Endothelial cell (in vitro differentiated cells): ENCODE measurements around the gene NYNRIN. TPM values are rescaled to one million over a fixed set of nuclear protein-coding genes. Genes with fewer than 3 reads are reported as not detected.

ENCODE experiments used
- DNase-seq: peaks from one replicate; pipeline ENCODE4 v3.0.0; 2021; ENCODE audit warnings: low spot score
- H3K27ac Mint-ChIP-seq: one replicate; pipeline ENCODE4 v1.8.0; 2021; ENCODE audit warnings: mixed read lengths, inconsistent platforms; ENCODE audit not compliant: unreplicated experiment
- H3K27me3 Mint-ChIP-seq: one replicate; pipeline ENCODE4 v1.8.0; 2021; ENCODE audit warnings: mild to moderate bottlenecking, moderate library complexity, mixed read lengths, inconsistent platforms; ENCODE audit not compliant: unreplicated experiment
- H3K36me3 Mint-ChIP-seq: one replicate; pipeline ENCODE4 v1.8.0; 2021; ENCODE audit warnings: mild to moderate bottlenecking, low read depth, mixed read lengths, inconsistent platforms; ENCODE audit not compliant: unreplicated experiment
- H3K4me1 Mint-ChIP-seq: one replicate; pipeline ENCODE4 v1.8.0; 2021; ENCODE audit warnings: mild to moderate bottlenecking, mixed read lengths, inconsistent platforms; ENCODE audit not compliant: unreplicated experiment
- H3K4me3 Mint-ChIP-seq: one replicate; pipeline ENCODE4 v1.8.0; 2021; ENCODE audit warnings: mild to moderate bottlenecking, mixed read lengths, inconsistent platforms; ENCODE audit not compliant: unreplicated experiment
- H3K9me3 Mint-ChIP-seq: one replicate; pipeline ENCODE4 v1.8.0; 2021; ENCODE audit warnings: mixed read lengths, inconsistent platforms; ENCODE audit not compliant: unreplicated experiment
- CTCF ChIP-seq: fragments of 200-600 bp; sonication (generic); IDR thresholded peaks from one replicate; pipeline ENCODE4 v1.5.0; 2021; ENCODE audit warnings: antibody characterized with exemption; ENCODE audit not compliant: unreplicated experiment
- total RNA-seq: library from RNA; stranded (reverse); fragmentation: NEBNext Ultra II Directional; extraction: Animal tissue kit (Norgen Biotek cat#: 25700); gene quantifications from one replicate; pipeline ENCODE4 v1.2.1, GENCODE V29; 2021; ENCODE audit not compliant: unreplicated experiment

Gene NYNRIN
- total RNA-seq, 1 donor from 2014 or later: 49.0 TPM

DNA sequence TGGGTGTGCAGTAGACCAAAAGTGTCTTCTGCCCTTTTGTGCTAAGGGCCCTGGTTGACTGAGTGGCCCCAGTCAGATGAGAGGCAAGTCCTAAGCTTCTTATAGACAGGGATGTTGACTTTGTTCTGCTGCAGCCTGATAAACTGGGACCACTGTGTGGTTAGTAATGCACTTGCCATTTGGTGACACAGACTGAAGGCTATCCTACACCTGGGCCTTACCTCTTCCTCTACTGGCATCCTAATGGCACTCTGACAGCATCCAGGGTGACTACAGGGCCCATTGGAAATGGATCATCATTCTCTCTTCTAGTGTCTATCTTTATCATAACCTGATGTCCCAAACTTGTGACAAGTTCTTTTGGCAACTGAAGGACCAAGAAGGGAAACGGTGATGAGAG is 40.5 kb downstream of the NYNRIN start:
- Mint-ChIP-seq H3K9me3 (no peaks in the 10 kb centered on the region), H3K36me3 (peaks cover 43% of the 10 kb centered on the region), H3K4me3 (no peak overlapping the region), H3K27me3 (peaks cover 13% of the 10 kb centered on the region), H3K27ac (peak overlapping the region; percentile 70), H3K4me1 (peaks cover 38% of the 10 kb centered on the region)
- no peak for TF ChIP-seq CTCF
- no peak for DNase-seq

DNA sequence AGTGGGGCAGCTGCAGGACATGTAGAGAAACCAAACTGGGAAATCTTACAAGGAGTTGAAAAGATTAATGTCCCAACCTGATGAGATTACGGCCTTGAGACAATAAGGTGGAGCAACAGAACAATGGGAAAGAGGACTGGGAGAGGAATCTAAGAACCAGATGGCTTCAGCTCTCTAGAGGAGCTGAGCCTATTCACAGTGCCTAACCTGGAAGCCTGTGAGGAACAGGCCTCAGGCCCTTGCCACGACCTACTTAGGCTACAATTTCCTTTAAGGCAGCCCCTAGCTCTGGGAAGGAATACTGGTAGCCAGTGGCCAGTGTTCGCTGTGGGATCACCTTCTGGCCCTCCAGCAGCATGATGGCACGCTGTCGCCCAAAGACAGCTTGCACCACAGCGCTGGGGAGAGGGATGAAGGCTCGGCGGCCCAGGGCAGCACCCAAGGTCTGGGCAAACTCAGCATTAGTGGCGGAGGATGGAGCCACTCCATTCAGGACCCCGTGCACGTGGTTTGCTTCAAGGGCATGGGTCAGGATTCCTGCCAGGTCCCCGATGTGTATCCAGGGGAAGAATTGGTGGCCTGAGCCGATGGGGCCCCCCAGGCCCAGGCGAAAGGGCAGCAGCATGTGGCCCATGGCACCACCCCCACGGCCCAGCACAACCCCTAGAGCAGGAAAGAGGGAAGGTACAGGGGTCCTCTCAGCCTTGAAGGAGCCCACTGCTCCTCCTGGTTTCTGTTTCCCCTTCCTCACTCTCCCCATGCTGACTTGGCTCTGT is 41.2 kb downstream of the NYNRIN start:
- peaks cover 46% of the 10 kb centered on the region for H3K36me3 Mint-ChIP-seq
- H3K9me3 Mint-ChIP-seq: no peaks in the 10 kb centered on the region
- no peak for DNase-seq
- TF ChIP-seq CTCF: no peak
- peak overlapping the region; percentile 70 for H3K27ac Mint-ChIP-seq
- no peak overlapping the region for H3K4me3 Mint-ChIP-seq
- peaks cover 38% of the 10 kb centered on the region for H3K4me1 Mint-ChIP-seq
- H3K27me3 Mint-ChIP-seq: peaks cover 13% of the 10 kb centered on the region

GRCh38 chr14:24440606-24441399 is 42.0 kb downstream of the NYNRIN start:
- Mint-ChIP-seq H3K36me3 (peaks cover 41% of the 10 kb centered on the region), H3K27me3 (peaks cover 13% of the 10 kb centered on the region), H3K4me1 (peaks cover 37% of the 10 kb centered on the region), H3K4me3 (peak overlapping the region; percentile 91), H3K9me3 (no peaks in the 10 kb centered on the region), H3K27ac (peak overlapping the region; percentile 18)
- no peak for TF ChIP-seq CTCF
- no peak for DNase-seq

DNA sequence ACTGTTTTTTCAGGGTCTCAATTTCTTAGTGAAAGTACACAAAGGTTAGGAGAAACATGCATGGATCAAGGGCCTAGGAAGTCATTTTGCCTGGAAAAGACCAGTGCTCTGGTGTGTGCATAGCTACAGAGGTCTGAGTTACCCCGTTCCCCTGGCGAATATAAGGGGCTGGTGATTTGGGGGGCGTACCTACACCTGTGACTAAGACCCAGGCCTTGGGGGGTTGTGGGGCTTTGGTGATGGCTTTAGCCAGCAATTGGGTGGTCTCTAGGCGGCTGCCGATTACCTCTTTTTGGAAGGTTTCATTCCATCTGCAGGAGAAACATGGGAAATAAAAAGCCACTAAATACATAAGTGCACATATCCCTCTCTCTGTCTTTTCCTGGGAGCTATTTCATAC is 42.7 kb downstream of the NYNRIN start:
- Mint-ChIP-seq H3K36me3 (peaks cover 39% of the 10 kb centered on the region), H3K4me1 (peaks cover 34% of the 10 kb centered on the region), H3K9me3 (no peaks in the 10 kb centered on the region), H3K27ac (peak overlapping the region; percentile 62), H3K4me3 (peak overlapping the region; percentile 91), H3K27me3 (peaks cover 13% of the 10 kb centered on the region)
- TF ChIP-seq CTCF: no peak
- no peak for DNase-seq

DNA sequence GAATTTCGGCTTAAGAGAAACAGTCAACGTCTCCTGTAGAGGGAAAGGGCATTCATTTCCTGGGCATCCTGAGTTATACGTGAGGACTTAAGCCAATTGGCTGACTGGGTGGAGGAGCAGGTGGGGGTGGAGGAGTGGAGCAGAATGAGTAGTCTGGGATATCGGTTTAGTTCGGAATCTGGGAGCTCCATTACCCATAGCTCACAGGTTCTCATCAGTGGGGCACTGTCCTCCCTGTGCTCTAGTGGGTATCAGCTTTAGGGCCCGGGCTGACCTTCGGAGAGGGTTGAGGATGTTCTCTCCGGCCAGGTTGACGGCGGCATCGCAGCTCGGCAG is 43.1 kb downstream of the NYNRIN start:
- DNase-seq: no peak
- H3K4me3 Mint-ChIP-seq: peak overlapping the region; percentile 91
- H3K36me3 Mint-ChIP-seq: peaks cover 39% of the 10 kb centered on the region
- H3K27ac Mint-ChIP-seq: peak overlapping the region; percentile 62
- H3K27me3 Mint-ChIP-seq: peaks cover 13% of the 10 kb centered on the region
- H3K4me1 Mint-ChIP-seq: peaks cover 30% of the 10 kb centered on the region
- no peaks in the 10 kb centered on the region for H3K9me3 Mint-ChIP-seq
- no peak for TF ChIP-seq CTCF
